Left forelimb (tissue), 1 donor: ENCODE measurements around the gene B3GNT8.
"Not testable (repeated sequence)": the region's sequence is repeated elsewhere in the genome, so short reads cannot be mapped to it uniquely, and the experiment has no call there.

ENCODE experiments used
- DNase-seq: peaks from one replicate; pipeline ENCODE4 v3.0.0-alpha.2; 2018; ENCODE audit warnings: low spot score

The B3GNT8 gene

GRCh38 chr19:41437944-41438574 is 10.9 kb upstream of the B3GNT8 start:
- DNase-seq, result no peak

GRCh38 chr19:41436674-41436951 is 9.4 kb upstream of the B3GNT8 start:
- no peak for DNase-seq

- no peak for DNase-seq
Measured at GRCh38 chr19:41435936-41436673, 8.9 kb upstream of the B3GNT8 start.

- DNase-seq, result not testable (repeated sequence)
Measured at GRCh38 chr19:41435376-41435775, 8.2 kb upstream of the B3GNT8 start.

GRCh38 chr19:41434450-41434849 is 7.3 kb upstream of the B3GNT8 start:
- no peak for DNase-seq

GRCh38 chr19:41433171-41433570 is 6.0 kb upstream of the B3GNT8 start:
- DNase-seq, result no peak

- DNase-seq, result no peak
Measured at GRCh38 chr19:41431426-41432386, 4.5 kb upstream of the B3GNT8 start.

- DNase-seq, result no peak
Measured at GRCh38 chr19:41430922-41431321, 3.7 kb upstream of the B3GNT8 start.

- no peak for DNase-seq
Measured at GRCh38 chr19:41428481-41428859, 1.3 kb upstream of the B3GNT8 start.

- no peak for DNase-seq
Measured at GRCh38 chr19:41427647-41428480, 690 bp upstream of the B3GNT8 start.

GRCh38 chr19:41426116-41426841 is 895 bp downstream of the B3GNT8 start:
- DNase-seq, result no peak

- DNase-seq, result no peak
Measured at GRCh38 chr19:41425174-41426115, 1.7 kb downstream of the B3GNT8 start.

- no peak for DNase-seq
Measured at GRCh38 chr19:41424335-41425173, 2.6 kb downstream of the B3GNT8 start.

GRCh38 chr19:41422955-41423354 is 4.2 kb downstream of the B3GNT8 start:
- DNase-seq, result no peak

- no peak for DNase-seq
Measured at GRCh38 chr19:41422456-41422855, 4.7 kb downstream of the B3GNT8 start.

- DNase-seq, result no peak
Measured at GRCh38 chr19:41421973-41422372, 5.2 kb downstream of the B3GNT8 start.

GRCh38 chr19:41421314-41421713 is 5.9 kb downstream of the B3GNT8 start:
- no peak for DNase-seq

- DNase-seq, result no peak
Measured at GRCh38 chr19:41420101-41420880, 6.9 kb downstream of the B3GNT8 start.
